NCI-H1417 treated with DMSO at 0.1 percent for 48 hours (cell line): Measurements from ENCODE around the gene RFESD.
"Not testable (repeated sequence)": the region's sequence is repeated elsewhere in the genome, so short reads cannot be mapped to it uniquely, and the experiment has no call there.

Source experiments
- DNase-seq: peaks from one replicate; lab custom pipeline; 2025; lab: John Stamatoyannopoulos, UW

RFESD gene

GRCh38 chr5:95667061-95667618 is 20.6 kb downstream of the RFESD start:
- DNase-seq: no peak

- no peak for DNase-seq
Observed at GRCh38 chr5:95667678-95668077, 21.1 kb downstream of the RFESD start.

DNA sequence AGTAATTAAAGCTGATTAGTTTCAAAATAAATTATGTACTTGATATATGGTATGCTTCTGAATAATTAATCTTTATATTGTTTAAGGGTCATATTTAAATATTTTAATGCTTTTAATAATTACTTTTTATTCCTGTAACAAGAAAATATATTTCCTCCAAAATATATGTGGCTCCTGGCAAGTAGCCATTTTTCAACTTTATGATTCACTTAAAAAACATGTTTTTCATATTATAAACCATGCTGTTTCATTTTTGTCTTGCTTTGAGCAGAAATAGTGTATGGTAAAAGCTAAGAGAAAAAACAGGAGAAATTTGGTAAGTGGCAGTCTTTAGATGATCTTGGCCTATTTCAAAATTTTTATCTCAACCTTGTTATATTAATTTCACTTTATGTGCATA is 21.6 kb downstream of the RFESD start:
- DNase-seq: no peak

DNA sequence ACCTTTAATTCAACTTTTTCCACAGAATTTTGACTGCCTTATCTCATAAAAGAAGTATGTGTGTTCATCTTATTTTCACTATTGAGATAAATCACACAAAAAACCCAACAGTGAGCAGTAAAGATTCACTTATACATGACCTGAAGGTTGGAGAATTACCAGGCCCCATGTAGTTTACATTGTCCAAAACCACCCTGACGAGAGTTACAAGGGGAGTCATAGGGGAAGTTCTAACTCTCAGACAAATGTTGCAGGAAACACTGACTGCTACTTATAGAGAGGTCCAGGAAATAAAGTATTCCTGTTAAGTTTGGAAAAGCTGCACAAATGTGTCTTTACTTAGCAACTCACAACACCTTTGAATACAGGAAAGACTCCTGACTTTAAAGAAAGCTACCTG is 22.2 kb downstream of the RFESD start:
- no peak for DNase-seq

GRCh38 chr5:95669540-95669939 is 23.0 kb downstream of the RFESD start:
- no peak for DNase-seq

DNA sequence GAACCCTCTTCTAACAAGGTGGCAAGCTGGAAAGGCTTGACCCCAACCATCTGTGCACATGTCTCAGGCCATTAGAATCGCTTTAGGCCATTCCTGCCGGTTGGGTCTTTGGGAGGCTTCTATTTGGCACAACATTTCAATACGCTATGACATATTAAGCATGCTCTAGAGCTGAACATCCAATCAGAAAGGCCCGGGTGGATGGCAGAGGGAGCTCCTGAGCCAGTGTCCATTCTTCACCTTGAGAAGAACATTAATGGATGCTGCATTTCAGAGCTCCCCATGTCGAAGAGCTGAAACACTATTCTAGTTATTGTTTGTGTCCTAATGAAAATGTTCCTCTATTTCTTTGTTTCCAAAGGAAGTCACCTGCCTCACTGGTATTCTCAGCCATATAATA is 23.4 kb downstream of the RFESD start:
- no peak for DNase-seq

GRCh38 chr5:95670568-95670967 is 24.0 kb downstream of the RFESD start:
- no peak for DNase-seq

- DNase-seq: no peak
Observed at GRCh38 chr5:95671826-95672225, 25.2 kb downstream of the RFESD start.

- no peak for DNase-seq
Observed at GRCh38 chr5:95672641-95673040, 26.1 kb downstream of the RFESD start.

DNA sequence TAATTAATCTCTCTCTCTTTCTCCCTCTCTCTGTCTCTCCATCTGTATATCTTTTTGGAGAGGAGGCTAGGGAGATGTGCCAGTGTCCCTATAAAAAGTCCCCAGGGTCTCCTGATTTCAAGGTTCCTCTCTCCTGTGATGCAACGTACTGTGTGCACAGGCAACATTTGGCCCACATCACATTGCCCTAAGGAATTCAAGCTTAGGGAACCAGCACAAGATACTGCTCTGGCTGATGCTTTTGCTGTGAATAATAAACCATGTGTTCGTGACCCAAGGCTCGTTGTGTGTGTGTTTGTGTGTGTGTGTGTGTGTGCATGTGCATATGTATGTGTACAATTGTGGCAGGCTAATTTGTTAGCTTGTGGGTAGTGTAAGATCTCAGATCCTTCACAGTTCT is 26.5 kb downstream of the RFESD start:
- DNase-seq: no peak

- no peak for DNase-seq
Observed at GRCh38 chr5:95682891-95683290, 36.3 kb downstream of the RFESD start, which contains the start of gene SPATA9. SPATA9 (minus strand) TSS chr5:95682991; CDS start chr5:95682854, 137 bp downstream.

- no peak for DNase-seq
Observed at GRCh38 chr5:95684361-95684760, 37.8 kb downstream of the RFESD start.

DNA sequence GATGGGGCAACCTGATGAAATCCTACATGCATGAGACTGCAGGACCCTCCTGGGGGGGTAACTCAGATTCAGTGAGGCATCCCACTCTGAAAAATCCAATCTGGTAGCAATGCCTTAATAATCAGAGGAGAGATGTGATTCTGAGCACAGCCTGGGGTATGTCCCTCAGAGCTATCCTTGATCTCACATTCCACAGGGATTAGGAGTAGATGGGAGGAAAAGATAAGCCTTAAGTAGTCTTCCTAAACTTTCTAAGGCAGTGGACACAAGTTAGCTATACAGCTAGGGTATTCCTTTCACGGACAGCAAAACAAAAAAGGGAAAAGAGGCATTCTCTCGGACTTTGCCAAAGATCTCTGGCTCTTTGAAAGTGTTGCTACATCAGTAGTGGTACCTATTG is 40.1 kb downstream of the RFESD start:
- DNase-seq: no peak

- DNase-seq: no peak
Observed at GRCh38 chr5:95689680-95690079, 43.1 kb downstream of the RFESD start.

DNA sequence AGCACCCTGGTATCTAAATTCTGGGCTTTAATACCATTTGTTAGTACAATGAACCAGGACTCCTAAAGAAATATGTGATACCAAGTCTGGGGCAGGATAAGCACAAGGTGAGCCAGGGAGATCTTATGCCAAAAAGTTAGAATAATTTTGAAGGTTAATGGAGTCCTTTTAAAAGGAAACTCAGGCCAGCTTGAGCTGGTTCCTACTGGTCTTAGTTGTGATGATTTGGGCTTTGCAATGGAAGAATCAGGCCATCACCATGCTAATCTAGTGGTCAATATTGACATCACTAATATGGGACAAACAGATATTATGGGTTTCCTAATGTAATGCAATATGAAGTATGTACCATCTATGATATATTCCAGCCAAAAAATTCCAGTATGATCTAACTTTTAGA is 43.8 kb downstream of the RFESD start:
- DNase-seq: no peak

- DNase-seq: no peak
Observed at GRCh38 chr5:95697781-95698681, 51.5 kb downstream of the RFESD start.

GRCh38 chr5:95699337-95699736 is 52.8 kb downstream of the RFESD start:
- no peak for DNase-seq

GRCh38 chr5:95701074-95701473 is 54.5 kb downstream of the RFESD start:
- no peak for DNase-seq

DNA sequence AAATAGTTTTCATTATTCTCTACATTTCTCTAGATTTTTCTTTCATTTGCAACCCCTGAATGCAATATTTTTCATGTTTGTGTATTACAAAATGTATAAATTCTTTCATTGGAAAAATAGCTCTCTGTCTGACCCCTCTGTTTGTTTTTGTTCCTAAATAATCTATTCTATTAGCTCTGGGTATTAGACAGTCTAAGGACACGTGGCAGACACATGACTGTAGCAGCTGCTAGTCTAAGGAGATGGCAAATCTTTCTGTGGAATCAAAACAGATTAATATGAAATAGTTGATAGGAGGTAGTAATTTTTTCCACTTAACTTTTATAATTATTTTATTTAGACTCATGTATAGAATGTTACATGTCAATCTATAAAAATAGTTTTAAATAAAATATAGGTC is 57.6 kb downstream of the RFESD start:
- no peak for DNase-seq

DNA sequence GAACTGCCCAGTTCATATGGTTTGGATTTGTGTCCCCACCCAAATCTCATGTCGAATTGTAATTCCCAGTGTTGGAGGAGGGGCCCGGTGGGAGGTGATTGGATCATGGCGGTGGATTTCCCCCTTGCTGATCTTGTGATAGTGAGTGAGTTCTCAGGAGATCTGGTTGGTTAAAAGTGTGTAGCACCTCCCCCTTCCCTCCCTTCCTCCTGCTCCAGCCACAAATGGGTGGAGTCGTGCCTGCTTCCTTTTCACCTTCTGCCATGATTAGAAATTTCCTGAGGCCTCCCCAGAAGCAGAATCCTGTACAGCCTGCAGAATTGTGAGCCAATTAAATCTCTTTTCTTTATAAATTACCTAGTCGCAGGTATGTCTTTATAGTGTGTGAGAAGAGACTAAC is 59.6 kb downstream of the RFESD start:
- not testable (repeated sequence) for DNase-seq

DNA sequence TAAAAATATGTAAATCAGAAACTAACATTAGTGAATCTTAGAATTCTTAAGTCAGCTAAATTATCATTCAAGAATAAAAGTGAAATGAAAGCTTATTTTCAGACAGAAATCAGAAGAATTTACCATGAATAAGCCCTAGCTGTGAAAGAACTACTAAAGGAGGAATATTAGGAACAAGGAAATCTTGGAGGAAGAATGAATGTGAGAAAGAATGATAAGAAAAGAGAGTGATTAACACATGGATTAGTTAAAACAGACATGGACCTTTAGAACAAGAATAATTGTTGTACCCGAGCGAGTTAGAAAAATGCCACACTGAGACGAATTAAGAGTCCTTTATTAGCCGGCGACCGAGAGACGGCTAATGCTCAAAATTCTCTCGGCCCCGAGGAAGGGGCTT is 60.5 kb downstream of the RFESD start:
- DNase-seq: no peak
